HG02588 (cell line): ENCODE measurements around the gene COX5A.

Source experiments
- ATAC-seq: cut with Tn5 transposase; IDR thresholded peaks from one replicate; pipeline ENCODE4 v1.9.1; 2021; ENCODE audit warnings: mild to moderate bottlenecking, moderate library complexity; ENCODE audit not compliant: unreplicated experiment

COX5A gene

DNA sequence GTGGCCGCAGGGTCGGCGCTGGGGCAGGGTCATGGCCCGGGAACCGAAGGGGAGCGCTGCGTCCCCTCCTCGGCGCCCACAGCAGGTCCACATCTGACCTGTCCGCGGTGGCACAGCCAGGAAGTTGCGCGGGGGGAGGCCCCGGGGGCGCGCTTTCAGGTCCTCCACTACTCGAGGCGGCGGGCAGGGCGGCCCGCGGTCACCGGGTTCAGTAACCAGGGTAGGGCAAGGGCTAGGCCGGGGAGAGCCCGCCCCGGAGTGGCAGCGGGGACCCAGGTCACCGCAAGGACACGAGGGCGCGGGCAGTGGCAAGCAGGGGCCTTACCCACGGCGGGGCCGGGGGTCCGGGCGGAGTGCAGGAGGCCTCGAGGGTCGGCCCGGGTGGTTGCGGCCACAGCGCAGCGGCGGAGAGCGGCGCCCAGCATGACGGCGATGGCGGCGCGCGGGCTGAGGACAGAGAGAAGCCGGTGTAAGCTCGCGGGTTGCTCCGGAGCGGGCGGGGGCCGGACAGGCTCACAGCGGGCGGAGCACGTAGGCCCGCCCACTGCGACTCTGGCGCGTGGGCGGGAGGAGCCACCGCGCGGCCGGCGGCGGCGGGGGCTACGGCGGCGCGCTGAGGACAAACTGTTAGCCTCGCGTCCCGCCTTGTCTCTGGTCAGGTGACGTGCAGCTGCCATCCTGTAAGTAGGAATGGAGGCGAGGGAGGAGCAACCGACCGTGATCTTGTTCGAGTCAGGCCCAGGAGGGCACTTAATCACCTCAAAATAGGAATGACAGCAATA is at the start of gene COX5A:
Gene COX5A (minus strand): TSS at position 484 of the 782 bp plus-strand sequence. CDS start 59 bp downstream, at position 425.
- ATAC-seq, result peak; percentile 84

DNA sequence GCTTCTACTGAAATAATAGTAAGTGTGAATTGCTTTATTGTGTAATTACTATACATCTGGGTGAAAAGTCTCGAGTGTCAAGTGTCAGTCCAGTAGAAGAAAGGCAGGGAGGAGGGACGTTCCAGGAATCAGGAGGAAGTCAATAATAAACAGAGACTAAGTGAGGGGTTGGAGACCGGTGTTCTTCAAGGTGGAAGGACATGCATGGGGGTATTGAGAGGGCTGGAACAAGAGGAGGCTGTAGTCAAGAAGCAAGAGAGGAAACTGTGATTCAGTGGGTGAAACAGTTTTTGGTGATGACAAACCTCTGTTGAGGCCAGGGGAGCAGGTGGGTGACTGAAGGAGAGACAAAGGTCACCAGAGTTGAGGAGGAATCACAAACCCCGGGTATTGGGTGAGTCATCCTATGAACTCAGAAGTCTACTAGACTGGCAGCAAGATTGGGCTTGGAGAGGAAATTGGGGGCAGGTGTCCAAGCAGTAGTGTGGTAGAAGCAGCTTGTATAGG is 45.9 kb upstream of the COX5A start:
- no peak for ATAC-seq

DNA sequence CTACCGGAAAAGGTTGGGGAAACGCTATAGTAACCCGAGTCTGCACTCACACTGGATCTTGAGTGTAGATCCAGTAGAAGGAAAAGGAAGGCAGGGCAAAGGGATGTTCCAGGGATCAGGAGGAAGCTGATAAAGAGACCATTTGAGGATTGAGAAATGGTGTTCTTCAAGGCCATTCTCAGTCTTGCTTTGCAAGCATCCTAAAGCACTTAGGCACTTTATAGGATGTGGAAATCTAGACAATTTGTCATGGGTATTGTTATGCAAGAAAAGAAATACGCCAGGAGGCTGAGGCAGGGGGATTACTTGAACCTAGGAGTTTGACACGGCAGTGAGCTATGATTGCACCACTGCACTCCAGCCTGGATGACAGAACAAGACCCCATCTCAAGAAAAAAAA is 44.3 kb upstream of the COX5A start:
- ATAC-seq, result no peak

DNA sequence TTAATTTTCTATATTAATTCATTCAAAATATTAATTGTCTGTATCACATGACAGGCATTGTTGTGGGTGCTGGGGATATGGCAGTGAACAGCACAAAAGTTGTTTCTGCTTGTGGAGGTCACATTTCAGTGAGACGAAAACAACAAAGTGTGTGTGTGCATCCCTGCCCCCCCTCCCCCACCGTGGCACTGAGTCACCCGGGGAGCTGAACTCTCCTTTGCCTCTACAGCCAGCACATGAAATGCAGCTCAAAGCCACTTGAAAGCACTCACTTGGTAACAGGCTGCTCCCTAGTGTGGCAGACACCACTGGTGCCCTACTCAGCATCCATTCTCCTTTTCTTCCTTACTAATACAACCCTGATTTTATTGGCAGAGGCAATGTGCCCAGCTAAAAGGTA is 40.6 kb upstream of the COX5A start:
- ATAC-seq, result no peak

DNA sequence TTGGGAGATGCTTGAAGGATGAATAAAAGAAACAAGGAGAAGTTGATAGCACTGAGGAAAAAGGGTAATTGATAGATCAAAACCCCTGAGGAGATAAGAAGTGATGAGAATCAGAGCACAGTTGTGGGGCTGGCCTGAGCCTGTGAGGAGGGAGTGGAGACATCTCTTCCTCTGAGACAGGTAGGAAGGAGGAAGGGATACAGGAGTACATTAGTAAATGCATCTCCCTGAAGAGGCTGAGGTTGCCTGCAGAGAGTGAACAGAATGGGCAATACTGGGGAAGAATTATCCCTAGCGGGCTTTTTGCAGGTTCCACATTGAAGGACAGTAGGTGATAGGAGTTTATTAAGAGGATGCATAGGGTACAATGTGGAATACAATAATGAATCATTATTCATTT is 40.2 kb upstream of the COX5A start:
- no peak for ATAC-seq

DNA sequence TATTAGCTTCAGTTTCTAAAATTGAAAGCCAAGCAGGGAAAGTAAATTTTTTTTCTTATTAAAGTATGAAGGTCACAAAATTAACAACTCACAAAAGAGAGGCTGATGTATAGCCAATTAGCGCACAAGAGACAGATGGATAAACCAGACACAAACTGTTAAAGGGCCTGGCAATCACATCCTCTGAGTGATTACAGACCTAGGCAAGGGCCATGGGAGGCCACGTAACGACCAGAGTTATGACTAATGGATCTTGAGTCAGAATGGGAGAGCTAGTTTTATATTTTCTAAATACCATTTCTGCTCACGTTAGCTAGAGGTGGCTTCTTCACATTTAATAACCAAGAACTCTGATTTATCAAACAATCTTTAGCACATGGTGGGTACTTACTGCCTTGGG is 39.7 kb upstream of the COX5A start:
- no peak for ATAC-seq

- ATAC-seq, result no peak
Measured at GRCh38 chr15:74976159-74976558, 38.3 kb upstream of the COX5A start.

DNA sequence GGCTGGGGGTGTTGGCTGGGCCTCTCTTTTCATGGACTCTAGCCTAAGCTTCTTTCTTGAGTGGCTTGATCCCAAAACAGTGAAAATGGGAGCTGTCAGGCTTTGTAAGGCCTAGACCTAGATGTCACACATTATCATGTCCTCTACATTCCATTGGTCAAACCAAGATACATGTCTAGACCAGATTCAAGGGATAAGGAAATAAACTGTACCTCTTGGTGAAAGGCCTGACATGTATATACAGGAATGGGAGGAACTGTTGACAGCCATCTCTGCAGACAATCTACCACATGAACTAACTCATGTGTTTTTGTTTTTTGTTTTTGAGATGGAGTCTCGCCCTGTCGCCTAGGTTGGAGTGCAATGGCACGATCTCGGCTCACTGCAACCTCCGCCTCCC is 29.8 kb upstream of the COX5A start:
- no peak for ATAC-seq

- ATAC-seq, result no peak
Measured at GRCh38 chr15:74964794-74965193, 26.9 kb upstream of the COX5A start.

GRCh38 chr15:74963213-74963612 is 25.3 kb upstream of the COX5A start:
- ATAC-seq, result no peak

DNA sequence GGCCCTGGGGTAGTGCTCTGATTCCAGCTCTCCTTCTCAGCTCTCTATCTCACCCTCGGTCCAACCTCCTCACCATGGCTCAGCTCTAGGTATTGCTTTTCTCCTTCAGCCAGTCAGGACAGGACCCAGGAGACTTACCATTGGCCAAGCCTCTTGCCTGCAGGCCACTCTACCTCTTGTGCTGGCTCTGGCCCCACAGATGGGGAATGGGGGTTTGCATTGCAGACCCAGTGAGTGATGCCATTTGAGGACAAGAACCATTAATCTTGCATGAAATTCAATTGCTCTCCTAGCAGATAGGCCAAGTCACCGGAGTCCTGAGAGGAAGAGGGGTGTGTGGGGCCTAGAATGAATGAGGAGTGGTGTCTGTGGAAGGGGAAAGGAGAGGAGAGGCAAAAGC is 24.8 kb upstream of the COX5A start:
- ATAC-seq, result no peak

DNA sequence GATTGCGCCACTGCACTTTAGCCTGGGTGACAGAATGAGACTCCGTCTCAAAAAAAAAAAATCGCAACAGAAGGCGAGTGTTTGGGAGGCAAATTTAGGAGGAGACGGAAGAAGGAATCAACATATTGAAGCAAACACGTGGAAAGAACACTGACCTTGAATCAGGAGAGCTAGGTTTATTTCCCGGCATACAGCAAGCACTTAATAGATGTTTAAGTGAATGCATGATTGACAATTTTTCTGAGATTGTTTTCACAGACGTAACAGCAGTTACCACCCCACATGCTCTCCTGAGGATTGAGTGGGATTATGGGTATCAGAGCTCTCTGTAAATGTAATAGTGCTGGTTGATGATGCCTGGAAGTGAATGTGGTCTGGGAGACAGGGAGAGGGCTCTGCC is 24.3 kb upstream of the COX5A start:
- no peak for ATAC-seq

GRCh38 chr15:74961616-74962015 is 23.7 kb upstream of the COX5A start:
- ATAC-seq, result no peak

- ATAC-seq, result no peak
Measured at GRCh38 chr15:74960995-74961588, 23.2 kb upstream of the COX5A start.

- ATAC-seq, result no peak
Measured at GRCh38 chr15:74960286-74960685, 22.4 kb upstream of the COX5A start.

DNA sequence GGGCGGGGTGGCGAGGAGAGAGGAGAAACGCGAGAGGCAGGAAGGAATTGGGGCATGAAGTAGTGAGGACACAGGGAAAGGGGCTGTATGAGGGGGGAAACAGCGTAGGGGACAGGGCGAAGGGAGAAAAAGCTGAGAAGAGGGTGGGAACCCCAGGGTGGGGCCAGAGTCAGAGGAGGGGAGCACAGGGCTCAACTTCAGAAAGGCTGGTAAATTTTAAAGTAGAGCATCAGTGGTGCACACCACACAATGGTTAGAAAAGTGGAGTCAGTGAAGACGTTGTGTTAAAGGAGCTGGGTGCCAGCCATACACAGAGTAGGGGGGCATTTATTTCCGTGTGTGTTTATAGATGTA is 21.7 kb upstream of the COX5A start:
- no peak for ATAC-seq

GRCh38 chr15:74958908-74959585 is 21.2 kb upstream of the COX5A start:
- ATAC-seq, result no peak

DNA sequence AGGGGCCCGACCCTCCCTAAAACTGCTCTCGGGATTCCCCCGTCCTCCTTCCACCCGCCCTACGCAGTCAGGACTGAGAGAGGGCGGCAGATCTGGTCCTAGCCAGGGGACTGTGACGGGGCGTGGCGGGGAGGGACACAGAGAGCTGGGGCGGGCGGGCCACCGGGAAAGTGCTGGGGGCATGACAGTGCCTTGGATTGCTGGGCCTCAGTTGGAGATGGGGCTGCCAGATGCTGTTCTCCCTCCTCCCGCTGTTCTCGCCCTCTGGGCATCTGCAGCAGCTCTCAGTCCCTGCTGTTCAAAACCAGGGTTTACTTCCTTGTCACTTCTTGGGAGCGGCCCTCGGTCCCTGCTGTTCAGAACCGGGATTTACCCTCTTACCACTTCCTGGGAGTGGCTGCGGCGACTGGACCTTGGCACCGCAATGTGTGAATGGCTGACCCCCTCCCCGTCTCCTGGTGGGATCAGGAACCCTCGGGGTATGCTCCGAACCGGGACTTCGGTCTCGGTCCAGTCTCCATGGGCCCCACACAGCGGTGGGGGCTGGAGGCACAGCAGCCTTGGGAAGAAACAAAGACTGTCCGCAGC is 20.5 kb upstream of the COX5A start:
- ATAC-seq, result no peak

GRCh38 chr15:74957476-74958035 is 19.7 kb upstream of the COX5A start:
- no peak for ATAC-seq

GRCh38 chr15:74956648-74957475 is 19.0 kb upstream of the COX5A start, which contains the start of gene RPP25:
Gene RPP25 (minus strand): TSS chr15:74956772. CDS start chr15:74956583, 189 bp downstream.
- ATAC-seq, result peak; percentile 79
